GM23248 (cell line): Measurements from ENCODE around the gene NR4A3. TPM values are rescaled to one million over a fixed set of nuclear protein-coding genes. Genes with fewer than 3 reads are reported as not detected.
A peak's percentile ranks its signal among the peaks of the same experiment; 100 is the strongest.

ENCODE experiments used
- DNase-seq: peaks from one replicate; pipeline ENCODE4 v3.0.0-alpha.2; 2015
- H2AFZ ChIP-seq: fragments of 200-600 bp; sonication (generic); 2 replicates; pipeline ENCODE4 v1.6.1; 2016; ENCODE audit warnings: antibody characterized with exemption
- H3F3A ChIP-seq: fragments of 200-600 bp; sonication (generic); 2 replicates; pipeline ENCODE4 v1.6.1; 2016; ENCODE audit warnings: mild to moderate bottlenecking, antibody characterized with exemption, mixed run types; ENCODE audit not compliant: insufficient read depth
- H3K27ac ChIP-seq: fragments of 200-600 bp; sonication (generic); 2 replicates; pipeline ENCODE4 v1.5.1; 2016; ENCODE audit warnings: mild to moderate bottlenecking
- H3K27me3 ChIP-seq: fragments of 200-600 bp; sonication (generic); replicated peaks from 2 replicates; pipeline ENCODE4 v1.6.1; 2016; ENCODE audit warnings: mild to moderate bottlenecking; ENCODE audit not compliant: insufficient read depth
- H3K36me3 ChIP-seq: fragments of 200-600 bp; sonication (generic); 2 replicates; pipeline ENCODE4 v1.6.1; 2016; ENCODE audit warnings: low read depth, mild to moderate bottlenecking
- H3K4me1 ChIP-seq: fragments of 200-600 bp; sonication (generic); 2 replicates; pipeline ENCODE4 v1.6.1; 2016; ENCODE audit warnings: mild to moderate bottlenecking; ENCODE audit not compliant: insufficient read depth
- H3K4me2 ChIP-seq: fragments of 200-600 bp; sonication (generic); one replicate; pipeline ENCODE4 v1.6.1; 2016; ENCODE audit warnings: mild to moderate bottlenecking; ENCODE audit not compliant: unreplicated experiment
- H3K4me3 ChIP-seq: fragments of 200-600 bp; sonication (generic); 2 replicates; pipeline ENCODE4 v1.5.1; 2016; ENCODE audit warnings: mild to moderate bottlenecking
- H3K79me2 ChIP-seq: fragments of 200-600 bp; sonication (generic); 2 replicates; pipeline ENCODE4 v1.6.1; 2016; ENCODE audit warnings: mild to moderate bottlenecking; ENCODE audit not compliant: insufficient read depth
- H3K9ac ChIP-seq: fragments of 200-600 bp; sonication (generic); 2 replicates; pipeline ENCODE4 v1.6.1; 2016; ENCODE audit warnings: mild to moderate bottlenecking
- H3K9me2 ChIP-seq: fragments of 200-600 bp; sonication (generic); 2 replicates; pipeline ENCODE4 v1.6.1; 2016; ENCODE audit warnings: mixed run types, mild to moderate bottlenecking, moderate library complexity; ENCODE audit not compliant: insufficient read depth
- H3K9me3 ChIP-seq: fragments of 200-600 bp; sonication (generic); one replicate; pipeline ENCODE4 v1.6.1; 2017; ENCODE audit warnings: low read depth
- H4K20me1 ChIP-seq: fragments of 200-600 bp; sonication (generic); 2 replicates; pipeline ENCODE4 v1.6.0; 2016; ENCODE audit not compliant: insufficient read depth
- EZH2 ChIP-seq: fragments of 200-600 bp; sonication (generic); IDR thresholded peaks from 2 replicates; pipeline ENCODE4 v1.6.1; 2018; ENCODE audit warnings: antibody characterized with exemption, mild to moderate bottlenecking; ENCODE audit not compliant: insufficient read depth, poor library complexity, severe bottlenecking
- EZH2phosphoT487 ChIP-seq: fragments of 200-600 bp; sonication (generic); IDR thresholded peaks from 2 replicates; pipeline ENCODE4 v1.6.1; 2018; ENCODE audit warnings: antibody characterized with exemption, moderate library complexity, mild to moderate bottlenecking, low read depth; ENCODE audit not compliant: insufficient read depth
- WGBS, 2 experiments: methylation state at CpG; one replicate each; pipeline ENCODE4 v1.1.6; 2015 to 2017; ENCODE audit warnings: low lambda C conversion rate in 2 of 2, low coverage in 1 of 2; ENCODE audit errors: missing lambda C conversion rate in 2 of 2; 5-methylcytosine and 5-hydroxymethylcytosine counted together
- in situ Hi-C: fragments of 300-500 bp; cut with MboI; formaldehyde crosslinking; loops from 2 replicates; pipeline ENCODE4 v1.15.0; 2020
- polyA plus RNA-seq: library from polyadenylated mRNA; unstranded; fragments of >200 nt; fragmentation: Nextera tagmentation; extraction: Ambion mirVana; gene quantifications from 2 replicates; pipeline ENCODE4 v1.2.1, GENCODE V29; 2016
- total RNA-seq: library from RNA; depleted of rRNA; stranded (reverse); fragments of >200 nt; shearing (Covaris generic); gene quantifications from 2 replicates; pipeline ENCODE4 v1.2.3, GENCODE V29; 2014; rRNA removed

The NR4A3 gene
- 1.4 and 1.8 TPM in 2 replicates for total RNA-seq
- polyA plus RNA-seq = 0.56 and 1.0 TPM in 2 replicates

DNA sequence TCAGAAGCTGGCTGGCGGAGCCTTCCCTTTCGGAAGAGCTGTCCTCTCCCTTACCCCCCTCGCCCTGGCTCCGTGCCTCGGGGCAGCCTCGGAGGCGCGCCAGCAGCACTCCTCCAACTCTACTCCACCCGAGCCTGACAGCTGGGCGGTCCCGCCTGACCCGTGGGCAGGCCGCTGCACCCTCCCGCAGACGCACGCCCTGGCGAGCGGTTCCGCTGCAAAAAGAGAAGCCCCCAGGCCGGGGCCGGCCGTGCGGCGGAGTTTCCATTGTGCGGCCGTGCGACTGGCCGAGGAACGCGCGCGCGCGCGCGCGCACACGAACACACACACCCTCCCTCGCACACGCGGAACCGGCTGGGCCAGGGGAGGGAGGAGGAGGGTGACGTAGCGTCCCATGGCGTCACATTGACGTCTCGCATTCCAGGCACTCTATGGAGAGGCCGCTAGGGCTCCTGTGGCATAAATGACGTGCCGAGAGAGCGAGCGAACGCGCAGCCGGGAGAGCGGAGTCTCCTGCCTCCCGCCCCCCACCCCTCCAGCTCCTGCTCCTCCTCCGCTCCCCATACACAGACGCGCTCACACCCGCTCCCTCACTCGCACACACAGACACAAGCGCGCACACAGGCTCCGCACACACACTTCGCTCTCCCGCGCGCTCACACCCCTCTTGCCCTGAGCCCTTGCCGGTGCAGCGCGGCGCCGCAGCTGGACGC, at the start of gene NR4A3:
Gene NR4A3, plus strand, starts transcription at position 490 of the 713 bp plus-strand sequence. CDS start 6,158 bp downstream, outside the sequence.
- Histone ChIP-seq H3K27ac (peak within 1 kb of the TSS; percentile 97), H3K27me3 (no peaks in the 10 kb centered on the region), H3K4me1 (peaks cover 6% of the 10 kb centered on the region), H3K9me3 (no peaks in the 10 kb centered on the region), H3K79me2 (0 out of 2 replicates have a peak, but pooled peaks cover 14% of the 10 kb centered on the region), H3K36me3 (no peaks in the 10 kb centered on the region), H3K9me2 (no peaks in the 10 kb centered on the region), H3K4me3 (peak within 1 kb of the TSS; percentile 85), H3K4me2 (peak within 1 kb of the TSS; percentile 98), H2AFZ (peak within 1 kb of the TSS; percentile 90), H3F3A (peaks cover 21% of the 10 kb centered on the region), H4K20me1 (no peaks in the 10 kb centered on the region), H3K9ac (peak within 1 kb of the TSS; percentile 96)
- in situ Hi-C loops = no loop called here
- TF ChIP-seq EZH2phosphoT487 (no peak), EZH2 (no peak)
- DNase-seq = peak; percentile 99
- 1% methylated on average over 56 to 60 of the region's 75 CpGs for WGBS, 2 experiments

- H3K27me3 ChIP-seq = no peaks in the 10 kb centered on the region
- H3K9ac ChIP-seq = no peak overlapping the region
- no peaks in the 10 kb centered on the region for H3K9me2 ChIP-seq
- no peak for DNase-seq
- no peaks in the 10 kb centered on the region for H3K79me2 ChIP-seq
- H4K20me1 ChIP-seq = no peaks in the 10 kb centered on the region
- no peak overlapping the region for H3K27ac ChIP-seq
- in situ Hi-C loops = no loop called here
- WGBS, 2 experiments = 33 to 40% methylated on average over 2 of the region's 2 CpGs
- no peaks in the 10 kb centered on the region for H3K9me3 ChIP-seq
- no peak overlapping the region for H3K4me2 ChIP-seq
- H3K36me3 ChIP-seq = no peaks in the 10 kb centered on the region
- peaks cover 11% of the 10 kb centered on the region; the same call in 1 of the 2 replicates for H3F3A ChIP-seq
- no peak overlapping the region for H3K4me3 ChIP-seq
- H3K4me1 ChIP-seq = peaks cover 5% of the 10 kb centered on the region; the same call in 1 of the 2 replicates
- no peak overlapping the region for H2AFZ ChIP-seq
- no peak for TF ChIP-seq EZH2phosphoT487
- no peak for TF ChIP-seq EZH2
These were observed 48.1 kb upstream of the NR4A3 start for GRCh38 chr9:99773468-99774138.

DNA sequence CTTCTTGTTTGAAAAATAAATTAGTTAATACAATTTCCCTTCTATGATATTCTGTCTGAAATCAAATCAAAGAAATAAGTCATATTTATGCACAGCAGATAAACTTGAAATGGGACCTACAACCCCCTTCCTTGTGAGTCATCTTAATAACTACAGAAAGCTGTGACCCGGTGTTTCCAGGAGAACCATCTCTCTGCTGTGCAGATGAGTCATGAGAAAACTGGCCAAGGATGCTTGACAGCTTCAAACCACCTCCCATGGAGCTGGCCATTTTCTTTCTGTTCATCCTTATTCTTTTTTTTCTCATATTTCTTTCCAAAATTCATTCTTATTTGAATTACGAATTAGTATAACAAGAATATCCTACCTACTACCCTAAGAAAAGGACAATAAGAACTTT, 43.4 kb upstream of the NR4A3 start:
- no peaks in the 10 kb centered on the region for H3K27me3 ChIP-seq
- TF ChIP-seq EZH2phosphoT487 = no peak
- 4 to 7% methylated on average over 2 of the region's 2 CpGs for WGBS, 2 experiments

DNA sequence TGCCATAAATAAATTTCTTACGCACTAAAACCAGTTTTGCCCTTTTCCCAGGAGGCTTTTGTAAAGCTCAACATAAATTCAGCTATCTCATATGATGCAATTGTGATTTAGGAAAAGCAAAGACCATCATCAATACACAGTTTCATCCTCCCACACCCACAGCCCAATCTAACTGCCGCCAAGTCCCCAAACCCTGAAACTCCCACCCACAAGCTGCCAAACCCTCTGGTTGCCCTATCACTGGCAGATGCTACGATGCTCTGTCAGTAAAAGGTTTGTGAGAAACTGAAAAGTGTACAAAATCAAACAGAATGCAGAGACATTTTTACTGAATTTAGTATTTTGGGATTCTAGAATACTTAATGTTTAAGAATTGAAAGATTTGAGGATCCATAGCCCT, 42.8 kb upstream of the NR4A3 start:
- no peak overlapping the region for H3K4me2 ChIP-seq
- H3K79me2 ChIP-seq = no peaks in the 10 kb centered on the region
- no peak for TF ChIP-seq EZH2phosphoT487
- no peak overlapping the region for H3K27ac ChIP-seq
- H3K9me2 ChIP-seq = no peaks in the 10 kb centered on the region
- H3K36me3 ChIP-seq = no peaks in the 10 kb centered on the region
- in situ Hi-C loops = no loop called here
- H3F3A ChIP-seq = peaks cover 11% of the 10 kb centered on the region; the same call in 1 of the 2 replicates
- no peak overlapping the region for H2AFZ ChIP-seq
- no peak overlapping the region for H3K4me3 ChIP-seq
- H4K20me1 ChIP-seq = no peaks in the 10 kb centered on the region
- 98 to 100% methylated on average over 3 of the region's 3 CpGs for WGBS, 2 experiments
- no peak overlapping the region for H3K9ac ChIP-seq
- no peaks in the 10 kb centered on the region for H3K9me3 ChIP-seq
- peaks cover 5% of the 10 kb centered on the region; the same call in 1 of the 2 replicates for H3K4me1 ChIP-seq
- DNase-seq = no peak
- no peaks in the 10 kb centered on the region for H3K27me3 ChIP-seq

More for the DNA sequence above, 43.4 kb upstream of the NR4A3 start:
- Histone ChIP-seq H3K79me2 (no peaks in the 10 kb centered on the region), H3K4me2 (peak overlapping the region; percentile 29), H3K36me3 (no peaks in the 10 kb centered on the region), H3F3A (peaks cover 11% of the 10 kb centered on the region; the same call in 1 of the 2 replicates), H2AFZ (no peak overlapping the region), H4K20me1 (no peaks in the 10 kb centered on the region), H3K4me1 (peaks cover 5% of the 10 kb centered on the region; the same call in 1 of the 2 replicates), H3K4me3 (no peak overlapping the region), H3K27ac (no peak overlapping the region), H3K9me2 (no peaks in the 10 kb centered on the region), H3K9me3 (no peaks in the 10 kb centered on the region), H3K9ac (no peak overlapping the region)
- in situ Hi-C loops = no loop called here
- peak; percentile 96 for DNase-seq
